ENCODE measurements around the gene MRTFA. TPM values are rescaled to one million over a fixed set of nuclear protein-coding genes. Genes with fewer than 3 reads are reported as not detected.
A peak's percentile ranks its signal among the peaks of the same experiment; 100 is the strongest.

The MRTFA gene
- total RNA-seq, 4 donors from 2014 or later, result 36.3 to 98.2 (median 78.1) TPM

DNA sequence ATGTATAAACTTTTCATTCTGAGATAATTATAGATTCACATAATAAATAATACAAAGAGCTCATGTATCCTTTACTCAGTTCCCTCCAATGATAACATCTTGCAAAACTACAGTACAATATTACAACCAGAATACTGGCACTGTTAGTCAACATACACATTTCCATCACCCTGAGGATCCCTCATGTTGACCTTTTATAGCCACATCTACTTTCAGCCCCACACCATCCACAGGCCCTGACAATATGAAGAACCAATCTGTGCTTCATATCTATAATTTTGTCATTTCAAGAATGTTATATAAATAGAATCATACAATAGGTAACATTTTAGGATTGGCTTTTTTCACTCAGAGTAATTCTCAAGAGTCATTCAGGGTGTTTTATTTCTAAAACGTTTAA lies 115.5 kb downstream of the MRTFA start:
- Histone ChIP-seq H3K27me3 (no peaks in the 10 kb centered on the region), H3K9me3 (no peaks in the 10 kb centered on the region), H3K4me3 (no peak overlapping the region), H3K4me1 (peaks cover 0 to 6% (median 0%) of the 10 kb centered on the region in 4 donors), H3K36me3 (no peaks in the 10 kb centered on the region), H3K27ac (no peak overlapping the region)
- no peak for DNase-seq
- TF ChIP-seq POLR2A (IDR thresholded peaks at IDR 0.05), result no peak
- TF ChIP-seq, protein P1, sequence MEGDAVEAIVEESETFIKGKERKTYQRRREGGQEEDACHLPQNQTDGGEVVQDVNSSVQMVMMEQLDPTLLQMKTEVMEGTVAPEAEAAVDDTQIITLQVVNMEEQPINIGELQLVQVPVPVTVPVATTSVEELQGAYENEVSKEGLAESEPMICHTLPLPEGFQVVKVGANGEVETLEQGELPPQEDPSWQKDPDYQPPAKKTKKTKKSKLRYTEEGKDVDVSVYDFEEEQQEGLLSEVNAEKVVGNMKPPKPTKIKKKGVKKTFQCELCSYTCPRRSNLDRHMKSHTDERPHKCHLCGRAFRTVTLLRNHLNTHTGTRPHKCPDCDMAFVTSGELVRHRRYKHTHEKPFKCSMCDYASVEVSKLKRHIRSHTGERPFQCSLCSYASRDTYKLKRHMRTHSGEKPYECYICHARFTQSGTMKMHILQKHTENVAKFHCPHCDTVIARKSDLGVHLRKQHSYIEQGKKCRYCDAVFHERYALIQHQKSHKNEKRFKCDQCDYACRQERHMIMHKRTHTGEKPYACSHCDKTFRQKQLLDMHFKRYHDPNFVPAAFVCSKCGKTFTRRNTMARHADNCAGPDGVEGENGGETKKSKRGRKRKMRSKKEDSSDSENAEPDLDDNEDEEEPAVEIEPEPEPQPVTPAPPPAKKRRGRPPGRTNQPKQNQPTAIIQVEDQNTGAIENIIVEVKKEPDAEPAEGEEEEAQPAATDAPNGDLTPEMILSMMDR (IDR thresholded peaks at IDR 0.05), result no peak

DNA sequence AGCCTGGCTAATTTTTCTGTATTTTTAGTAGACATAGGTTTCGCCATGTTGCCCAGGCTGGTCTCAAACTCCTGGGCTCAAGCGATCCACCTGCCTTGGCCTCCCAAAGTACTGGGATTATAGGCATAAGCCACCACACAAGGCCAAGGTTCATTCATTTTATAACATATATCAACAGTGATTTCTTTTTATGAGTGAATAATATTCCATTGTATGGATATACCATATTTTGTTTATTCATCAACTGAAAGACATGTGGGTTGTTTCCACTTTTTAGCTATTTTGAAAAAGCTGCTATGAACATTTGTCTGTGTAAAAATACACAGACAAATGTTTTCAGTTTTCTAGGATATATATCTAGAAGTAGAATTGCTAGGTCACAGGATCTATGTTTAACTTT lies 116.0 kb downstream of the MRTFA start:
- no peaks in the 10 kb centered on the region for H3K36me3 ChIP-seq
- DNase-seq, result no peak
- TF ChIP-seq, protein P1 (IDR thresholded peaks at IDR 0.05), result no peak
- TF ChIP-seq POLR2A (IDR thresholded peaks at IDR 0.05), result no peak
- no peak overlapping the region for H3K4me3 ChIP-seq
- H3K27me3 ChIP-seq, result no peaks in the 10 kb centered on the region
- H3K9me3 ChIP-seq, result no peaks in the 10 kb centered on the region
- no peak overlapping the region for H3K27ac ChIP-seq
- peaks cover 0 to 6% (median 0%) of the 10 kb centered on the region in 4 donors for H3K4me1 ChIP-seq

DNA sequence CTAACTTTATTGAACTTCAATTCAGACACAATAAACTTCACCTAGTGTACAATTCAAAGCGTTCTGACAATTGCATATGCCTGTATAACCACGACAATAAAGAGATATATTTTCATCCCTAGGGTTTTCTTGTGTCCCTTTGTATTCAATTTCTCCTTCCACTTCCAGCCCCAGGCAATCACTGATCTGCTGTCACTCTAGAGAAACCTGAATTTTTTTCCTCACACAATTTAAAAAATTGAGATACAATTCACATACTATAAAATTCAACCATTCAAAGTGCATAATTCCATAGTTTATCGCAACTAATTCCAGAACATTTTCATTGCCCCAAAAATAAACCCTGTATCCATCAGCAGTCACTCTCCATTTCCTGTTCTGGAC lies 116.6 kb downstream of the MRTFA start:
- Histone ChIP-seq H3K36me3 (no peaks in the 10 kb centered on the region), H3K9me3 (no peaks in the 10 kb centered on the region), H3K4me1 (peaks cover 0 to 6% (median 0%) of the 10 kb centered on the region in 4 donors), H3K27ac (peak overlapping the region; percentile 11 to 65 (median 45)), H3K4me3 (peak overlapping the region in 1 of 4 donors; percentile 7), H3K27me3 (no peaks in the 10 kb centered on the region)
- TF ChIP-seq, protein P1 (IDR thresholded peaks at IDR 0.05), result no peak
- TF ChIP-seq POLR2A (IDR thresholded peaks at IDR 0.05), result no peak
- DNase-seq, result no peak

DNA sequence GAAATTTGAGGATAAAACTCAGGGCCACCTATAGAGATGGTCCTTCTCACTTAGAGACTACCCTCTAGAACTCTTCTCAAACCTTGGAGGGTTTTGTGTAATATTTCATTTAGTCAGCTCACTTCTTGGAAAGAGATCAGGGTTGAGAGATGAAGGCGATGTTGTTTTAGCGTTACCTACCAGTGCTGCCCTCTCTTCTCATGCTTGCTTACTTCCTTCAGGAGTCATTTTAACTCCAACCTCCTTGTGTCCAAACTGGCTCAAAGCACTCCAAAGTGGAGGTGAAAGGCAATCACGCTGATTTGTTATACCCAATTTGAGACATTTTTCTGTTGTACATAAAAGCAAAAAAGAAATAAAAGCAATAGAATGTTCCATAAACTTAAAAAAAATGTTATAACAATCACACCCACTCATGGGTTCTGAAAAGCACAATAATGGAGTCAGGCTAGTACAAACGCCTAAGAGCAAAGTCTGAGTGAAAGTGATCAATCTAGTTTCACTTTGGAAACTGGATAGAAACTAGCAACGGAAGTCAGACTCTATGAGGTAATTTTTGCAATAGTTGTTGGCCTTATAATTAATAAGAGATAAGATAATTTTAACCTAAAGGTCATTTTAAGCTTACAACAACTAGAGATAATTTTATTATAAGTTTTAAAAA lies 117.1 kb downstream of the MRTFA start:
- H3K9me3 ChIP-seq, result no peaks in the 10 kb centered on the region
- peaks cover 0 to 6% (median 0%) of the 10 kb centered on the region in 4 donors for H3K4me1 ChIP-seq
- no peaks in the 10 kb centered on the region for H3K36me3 ChIP-seq
- peak overlapping the region; percentile 11 to 71 (median 60) for H3K27ac ChIP-seq
- TF ChIP-seq POLR2A (IDR thresholded peaks at IDR 0.05), result no peak
- TF ChIP-seq, protein P1 (IDR thresholded peaks at IDR 0.05), result peak in 2 of 6 experiments; percentile 12 to 18
- DNase-seq, result no peak
- no peaks in the 10 kb centered on the region for H3K27me3 ChIP-seq
- H3K4me3 ChIP-seq, result peak overlapping the region in 1 of 4 donors; percentile 7

DNA sequence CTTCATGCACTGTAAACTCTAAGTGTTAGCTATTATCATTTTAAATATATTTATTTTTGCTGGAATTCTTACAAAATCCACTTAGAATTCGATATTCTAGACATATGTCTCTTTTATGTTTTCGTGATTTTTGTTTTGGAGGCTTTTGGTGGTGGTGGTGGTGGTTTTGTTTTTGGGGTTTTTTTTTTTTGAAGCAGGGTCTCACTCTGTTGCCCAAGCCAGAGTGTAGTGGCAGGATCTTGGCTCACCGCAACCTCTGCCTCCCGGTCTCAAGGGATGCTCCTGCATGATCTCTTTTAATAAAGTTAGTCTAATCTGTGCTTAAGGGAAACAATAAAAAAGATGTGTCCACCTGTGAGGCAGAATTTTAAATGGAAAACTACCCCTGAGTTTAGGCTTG lies 117.7 kb downstream of the MRTFA start:
- no peak for TF ChIP-seq POLR2A (IDR thresholded peaks at IDR 0.05)
- TF ChIP-seq, protein P1 (IDR thresholded peaks at IDR 0.05), result no peak
- H3K27me3 ChIP-seq, result no peaks in the 10 kb centered on the region
- DNase-seq, result no peak
- no peaks in the 10 kb centered on the region for H3K36me3 ChIP-seq
- peak overlapping the region in 3 of 4 donors; percentile 54 to 71 (median 65) for H3K27ac ChIP-seq
- peaks cover 0 to 6% (median 0%) of the 10 kb centered on the region in 4 donors for H3K4me1 ChIP-seq
- H3K4me3 ChIP-seq, result no peak overlapping the region
- no peaks in the 10 kb centered on the region for H3K9me3 ChIP-seq
